D341Med (cell line): ENCODE measurements around the gene ROBO3.

Experiments
- DNase-seq: peaks from one replicate; pipeline ENCODE4 v3.0.0; 2012; ENCODE audit warnings: low spot score

Gene ROBO3

DNA sequence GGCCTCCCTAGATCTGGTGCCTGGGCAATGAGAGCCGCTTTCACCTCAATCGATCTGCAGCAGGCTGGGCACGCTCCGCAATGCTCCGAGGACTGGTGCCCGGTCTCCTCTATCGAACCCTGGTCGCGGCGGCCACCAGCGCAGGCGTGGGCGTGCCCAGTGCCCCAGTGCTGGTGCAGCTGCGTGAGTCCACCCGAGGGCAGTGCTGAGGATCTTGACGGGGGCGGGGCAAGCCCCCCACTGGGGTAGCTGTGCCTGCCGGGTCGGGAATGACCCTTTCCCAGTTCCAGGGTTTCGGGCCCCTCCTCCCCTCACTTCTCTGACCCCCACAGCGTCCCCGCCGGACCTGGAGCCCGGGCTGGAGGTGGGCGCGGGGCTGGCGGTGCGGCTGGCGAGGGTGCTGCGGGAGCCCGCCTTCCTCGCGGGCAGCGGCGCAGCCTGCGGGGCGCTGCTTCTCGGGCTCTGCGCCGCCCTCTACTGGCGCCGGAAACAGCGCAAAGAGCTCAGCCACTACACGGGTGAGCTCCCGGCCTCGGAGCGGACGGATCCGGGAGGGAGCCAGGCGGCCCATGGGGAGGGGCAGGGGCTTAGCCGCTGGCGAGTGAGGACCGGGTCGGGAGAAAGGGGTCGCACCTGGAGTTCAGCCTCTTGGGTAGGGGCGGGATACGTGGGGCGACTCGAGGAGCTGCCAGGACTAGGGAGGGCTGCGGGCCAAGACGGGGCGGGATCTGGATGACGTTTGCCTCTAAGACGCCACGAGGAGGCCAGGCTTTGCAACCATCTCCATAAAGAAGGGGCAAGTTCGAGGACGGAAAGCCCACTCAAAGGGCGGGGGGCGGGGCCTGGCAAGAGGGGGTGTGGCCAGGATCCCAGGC, 10.9 kb downstream of the ROBO3 start:
- peak; percentile 93 for DNase-seq

DNA sequence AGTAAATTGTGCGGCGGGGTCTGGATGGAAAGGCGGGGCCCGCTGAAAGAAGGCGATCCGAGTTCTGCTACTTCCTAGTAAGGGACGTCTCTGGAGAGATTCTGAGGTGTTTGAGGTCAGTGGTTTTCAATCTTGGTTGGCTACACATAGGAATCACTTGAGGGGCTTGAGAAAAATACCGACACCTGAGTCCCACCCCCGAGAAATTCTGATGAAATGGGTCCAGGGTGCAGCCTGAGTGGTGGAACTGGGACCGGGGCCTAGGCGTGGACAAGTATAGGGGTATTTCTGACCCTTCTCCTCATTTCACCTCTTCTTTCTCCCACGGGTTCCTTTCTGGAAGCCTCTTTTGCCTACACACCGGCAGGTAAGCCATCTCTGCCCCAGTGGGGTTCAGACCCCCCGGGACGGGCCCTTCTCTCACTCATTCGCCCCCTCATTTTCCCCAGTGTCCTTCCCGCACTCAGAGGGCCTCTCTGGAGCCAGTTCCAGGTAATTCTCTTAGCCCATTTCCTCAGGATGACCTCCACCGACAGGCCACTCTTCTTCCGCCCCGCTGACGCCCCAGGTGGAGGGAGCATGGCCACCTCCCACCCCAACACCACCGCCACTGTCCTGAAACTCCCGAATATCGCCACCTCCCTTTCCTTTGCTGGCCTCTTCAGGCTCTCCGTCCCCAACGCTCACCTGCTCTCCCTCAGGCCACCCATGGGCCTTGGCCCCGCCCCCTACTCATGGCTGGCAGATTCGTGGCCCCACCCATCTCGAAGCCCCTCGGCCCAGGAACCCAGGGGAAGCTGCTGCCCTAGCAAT, 11.8 kb downstream of the ROBO3 start:
- peak; percentile 40 for DNase-seq

- no peak for DNase-seq
Observed at GRCh38 chr11:124877631-124877909, 12.3 kb downstream of the ROBO3 start.

GRCh38 chr11:124877910-124878758, 12.9 kb downstream of the ROBO3 start:
- DNase-seq = peak; percentile 6

- peak; percentile 8 for DNase-seq
Observed at GRCh38 chr11:124878759-124879492, 13.7 kb downstream of the ROBO3 start.

- DNase-seq = no peak
Observed at GRCh38 chr11:124879493-124880289, 14.5 kb downstream of the ROBO3 start.

DNA sequence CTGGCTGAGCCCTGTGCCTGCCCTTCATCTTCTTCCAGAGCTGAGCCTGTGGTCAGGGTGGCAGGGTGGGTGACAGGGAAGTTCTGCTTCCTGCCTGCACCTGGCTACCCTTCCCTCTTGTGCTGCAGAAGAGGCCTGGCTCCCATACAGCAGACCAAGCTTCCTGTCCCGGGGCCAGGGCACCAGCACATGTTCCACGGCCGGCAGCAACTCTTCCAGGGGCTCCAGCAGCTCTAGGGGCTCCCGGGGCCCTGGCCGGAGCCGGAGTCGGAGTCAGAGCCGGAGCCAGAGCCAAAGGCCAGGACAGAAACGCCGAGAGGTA, 15.0 kb downstream of the ROBO3 start:
- DNase-seq = no peak

DNA sequence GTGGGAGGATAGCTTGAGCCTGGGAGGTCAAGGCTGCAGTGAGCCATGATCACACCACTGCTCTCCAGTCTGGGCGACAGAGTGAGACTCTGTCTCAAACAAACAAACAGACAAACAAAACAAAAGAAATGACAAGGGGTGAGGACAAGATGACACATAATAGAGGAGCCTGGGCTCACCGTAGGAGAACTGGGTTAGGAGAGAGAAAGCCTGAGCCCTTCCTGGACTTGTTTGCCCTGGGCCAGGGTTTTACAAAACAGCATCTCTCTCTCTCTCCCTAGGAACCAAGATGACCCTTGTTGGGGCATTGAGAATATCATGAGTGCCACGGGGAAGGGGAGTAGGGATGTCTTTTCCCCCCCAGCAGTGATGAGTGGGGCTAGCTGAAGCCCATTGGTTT, 15.7 kb downstream of the ROBO3 start:
- no peak for DNase-seq

GRCh38 chr11:124882339-124883071, 17.3 kb downstream of the ROBO3 start:
- no peak for DNase-seq

GRCh38 chr11:124884340-124884739, 19.1 kb downstream of the ROBO3 start:
- DNase-seq = no peak

- DNase-seq = no peak
Observed at GRCh38 chr11:124884869-124885479, 19.7 kb downstream of the ROBO3 start.

DNA sequence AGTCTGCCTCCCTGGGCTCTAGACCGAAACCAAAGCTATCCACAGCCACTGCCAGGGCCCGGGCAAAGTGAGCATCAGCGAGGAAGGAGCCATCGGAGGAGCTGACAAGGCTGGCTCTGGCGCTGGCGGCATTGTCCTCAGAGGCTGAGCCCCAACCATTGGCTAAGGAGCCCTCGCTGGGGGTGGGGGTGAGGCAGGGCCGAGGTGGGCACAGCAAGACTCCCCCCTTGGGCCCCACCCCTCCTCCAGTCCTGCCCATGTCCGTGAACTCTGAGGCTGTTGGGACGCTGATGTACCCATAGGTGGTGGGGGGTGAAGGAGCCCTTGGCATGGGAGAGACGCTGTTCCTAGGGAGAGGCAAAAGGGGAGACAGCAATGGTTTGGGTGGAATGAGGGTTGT, 21.2 kb downstream of the ROBO3 start:
- no peak for DNase-seq

- DNase-seq = peak; percentile 4
Observed at GRCh38 chr11:124886978-124887666, 21.9 kb downstream of the ROBO3 start.

GRCh38 chr11:124887667-124888013, 22.4 kb downstream of the ROBO3 start:
- DNase-seq = no peak

- DNase-seq = peak; percentile 2
Observed at GRCh38 chr11:124889191-124890091, 24.2 kb downstream of the ROBO3 start.

DNA sequence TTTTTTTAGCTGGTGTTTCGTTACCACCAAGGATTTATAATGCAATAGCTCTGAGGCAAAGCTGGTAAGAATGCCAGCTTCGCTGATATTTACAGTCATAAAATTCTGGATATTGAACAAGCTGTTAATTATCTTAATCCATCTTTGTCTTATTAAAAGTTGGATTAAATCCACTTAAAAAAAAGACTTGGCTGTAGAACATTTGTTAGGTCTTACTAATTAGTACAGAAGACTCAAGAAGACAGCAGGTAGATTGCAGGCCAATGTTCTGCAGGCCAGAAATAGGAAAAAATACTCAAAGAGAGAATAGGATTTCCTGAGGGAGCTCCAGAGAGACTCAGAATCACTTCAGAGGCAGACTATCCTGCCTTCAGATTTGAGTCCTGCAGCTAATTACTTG, 24.9 kb downstream of the ROBO3 start:
- peak; percentile 1 for DNase-seq

DNA sequence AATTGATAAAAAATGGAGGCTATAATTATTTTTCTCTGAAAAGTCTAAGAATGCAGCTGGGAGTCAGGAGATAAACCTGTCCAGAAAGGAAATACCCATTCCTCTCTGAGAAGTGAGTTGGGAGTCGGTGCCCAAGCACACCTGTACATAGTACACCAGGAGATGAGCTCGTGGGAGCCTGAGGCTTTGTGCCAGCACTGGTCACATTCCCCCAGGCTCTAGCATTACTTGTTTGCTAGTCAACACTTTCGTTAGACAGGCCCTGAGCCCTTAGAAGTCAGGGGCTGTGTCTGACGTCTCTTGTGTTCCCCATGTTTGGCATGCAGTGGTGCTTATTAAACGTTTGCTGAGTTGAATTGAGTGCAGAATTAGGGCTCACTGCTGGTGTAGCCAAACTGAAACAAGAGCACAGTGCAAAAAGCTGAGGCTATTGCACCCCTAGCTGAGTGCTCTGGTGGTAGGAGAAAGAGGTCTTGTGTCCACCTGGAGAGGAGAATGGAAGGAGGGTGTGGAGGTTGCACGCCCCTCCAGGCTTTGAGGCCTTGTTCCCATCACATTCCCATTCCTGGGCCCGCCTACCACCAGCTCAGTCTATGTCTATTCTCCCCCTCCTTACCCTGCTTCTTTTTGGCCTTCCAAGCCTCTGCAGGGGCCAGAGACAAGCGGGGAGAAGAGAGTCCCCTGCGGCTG, 25.6 kb downstream of the ROBO3 start:
- peak; percentile 16 for DNase-seq

DNA sequence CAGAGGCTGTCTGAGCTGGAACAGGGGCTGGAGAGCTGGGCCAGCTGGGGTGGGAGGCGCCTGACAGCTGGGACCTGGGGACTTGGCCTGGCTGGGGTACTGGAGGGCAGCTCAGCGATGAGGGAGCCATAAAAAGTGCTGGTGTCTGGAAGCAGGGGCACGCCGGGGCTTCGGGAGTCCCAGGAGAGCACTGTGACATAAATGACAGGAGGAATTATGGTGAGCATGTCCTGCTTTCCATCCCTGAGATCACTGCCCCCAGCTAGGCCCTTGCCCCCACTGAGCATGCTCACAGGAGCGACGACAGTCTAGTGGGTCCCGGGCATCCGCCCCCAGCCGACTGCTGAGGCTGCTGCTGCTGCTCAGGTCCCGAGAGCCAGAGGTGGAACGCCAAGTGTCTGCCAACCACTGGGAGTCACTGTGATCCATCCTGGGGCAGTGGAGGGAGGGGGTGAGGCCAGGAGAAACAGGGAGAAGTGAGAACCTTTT, 26.2 kb downstream of the ROBO3 start:
- DNase-seq = peak; percentile 21
